ENCODE results near the gene SLC8B1. TPM values are rescaled to one million over a fixed set of nuclear protein-coding genes. Genes with fewer than 3 reads are reported as not detected.

SLC8B1 gene
- total RNA-seq, 6 experiments from 2014 or later, result 5.8 to 6.7 (median 6.3) TPM

DNA sequence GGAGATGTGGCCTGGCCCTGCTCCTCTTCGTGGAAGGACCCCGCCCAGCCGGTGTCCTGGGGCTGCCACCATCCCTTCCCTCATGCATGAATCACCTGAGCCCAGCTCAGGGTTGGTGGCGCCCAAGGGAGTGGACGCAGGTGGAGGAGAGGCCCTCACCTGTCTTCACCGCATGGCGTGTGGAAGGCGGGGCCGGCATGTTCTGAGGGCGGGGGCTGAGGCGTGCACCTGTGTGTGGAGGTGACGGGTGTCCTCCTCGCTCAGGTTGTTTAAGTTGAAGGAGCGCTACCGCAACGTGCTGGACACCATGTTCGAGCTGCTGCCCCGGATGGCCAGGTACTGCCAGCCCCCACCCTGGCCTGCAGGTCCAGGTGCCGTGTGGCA is 47.0 kb downstream of the SLC8B1 start:
- no peak for DNase-seq
- TF ChIP-seq, protein P1, sequence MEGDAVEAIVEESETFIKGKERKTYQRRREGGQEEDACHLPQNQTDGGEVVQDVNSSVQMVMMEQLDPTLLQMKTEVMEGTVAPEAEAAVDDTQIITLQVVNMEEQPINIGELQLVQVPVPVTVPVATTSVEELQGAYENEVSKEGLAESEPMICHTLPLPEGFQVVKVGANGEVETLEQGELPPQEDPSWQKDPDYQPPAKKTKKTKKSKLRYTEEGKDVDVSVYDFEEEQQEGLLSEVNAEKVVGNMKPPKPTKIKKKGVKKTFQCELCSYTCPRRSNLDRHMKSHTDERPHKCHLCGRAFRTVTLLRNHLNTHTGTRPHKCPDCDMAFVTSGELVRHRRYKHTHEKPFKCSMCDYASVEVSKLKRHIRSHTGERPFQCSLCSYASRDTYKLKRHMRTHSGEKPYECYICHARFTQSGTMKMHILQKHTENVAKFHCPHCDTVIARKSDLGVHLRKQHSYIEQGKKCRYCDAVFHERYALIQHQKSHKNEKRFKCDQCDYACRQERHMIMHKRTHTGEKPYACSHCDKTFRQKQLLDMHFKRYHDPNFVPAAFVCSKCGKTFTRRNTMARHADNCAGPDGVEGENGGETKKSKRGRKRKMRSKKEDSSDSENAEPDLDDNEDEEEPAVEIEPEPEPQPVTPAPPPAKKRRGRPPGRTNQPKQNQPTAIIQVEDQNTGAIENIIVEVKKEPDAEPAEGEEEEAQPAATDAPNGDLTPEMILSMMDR (IDR thresholded peaks at IDR 0.05), result no peak
- H3K36me3 Mint-ChIP-seq (ENCODE audit: low read depth), result peaks cover 6% of the 10 kb centered on the region; the same call in 1 of the 2 replicates

DNA sequence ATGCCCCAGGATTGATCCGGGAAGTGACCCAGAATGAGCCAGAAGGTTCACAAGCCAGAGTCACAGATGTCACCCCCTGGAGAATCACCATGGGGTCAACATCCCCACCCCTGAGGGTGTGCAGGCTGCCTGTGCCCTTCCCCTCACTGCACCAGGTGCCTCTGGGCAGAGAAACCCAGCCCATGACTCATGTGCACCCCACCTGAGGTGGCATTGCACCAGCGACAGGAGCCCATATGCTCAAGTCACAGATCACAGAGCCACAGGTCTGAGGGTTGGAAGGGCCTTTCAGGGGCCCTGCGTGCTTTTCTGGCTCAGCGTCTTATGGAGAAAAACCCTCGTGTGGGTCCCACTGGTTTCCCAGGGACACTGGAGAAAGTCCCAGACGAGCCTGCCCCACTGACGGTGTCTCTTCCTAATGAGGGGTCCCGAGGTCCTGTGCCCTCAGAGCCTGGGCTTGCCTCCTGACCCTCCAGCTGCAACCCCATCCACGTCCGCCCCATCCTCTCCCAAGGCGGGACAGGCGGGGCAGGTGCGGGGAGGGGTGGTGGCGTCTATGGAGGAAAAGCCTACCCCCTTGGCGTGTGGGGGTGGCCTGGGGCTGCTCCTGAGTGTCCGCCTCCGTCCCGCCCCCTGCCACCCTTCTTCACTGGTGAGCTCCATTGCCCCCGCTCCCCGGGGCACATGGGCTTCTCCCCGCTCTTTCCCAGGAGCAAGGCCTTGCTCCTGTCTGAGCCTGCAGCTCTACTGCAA is 47.6 kb downstream of the SLC8B1 start:
- Mint-ChIP-seq H3K4me3 (no peak overlapping the region), H3K36me3 (ENCODE audit: low read depth) (peaks cover 6% of the 10 kb centered on the region; the same call in 1 of the 2 replicates), H3K4me1 (ENCODE audit: low read depth) (peaks cover 7% of the 10 kb centered on the region), H3K27ac (no peak overlapping the region), H3K9me3 (no peaks in the 10 kb centered on the region), H3K27me3 (ENCODE audit: insufficient read depth) (no peaks in the 10 kb centered on the region; the same call in 1 of the 2 replicates)
- DNase-seq, result no peak
- TF ChIP-seq, protein P1 (IDR thresholded peaks at IDR 0.05), result no peak

More for the DNA sequence above, 47.0 kb downstream of the SLC8B1 start:
- Mint-ChIP-seq H3K27ac (no peak overlapping the region), H3K4me1 (ENCODE audit: low read depth) (peaks cover 10% of the 10 kb centered on the region), H3K27me3 (ENCODE audit: insufficient read depth) (no peaks in the 10 kb centered on the region; the same call in 1 of the 2 replicates), H3K9me3 (no peaks in the 10 kb centered on the region), H3K4me3 (no peak overlapping the region)

DNA sequence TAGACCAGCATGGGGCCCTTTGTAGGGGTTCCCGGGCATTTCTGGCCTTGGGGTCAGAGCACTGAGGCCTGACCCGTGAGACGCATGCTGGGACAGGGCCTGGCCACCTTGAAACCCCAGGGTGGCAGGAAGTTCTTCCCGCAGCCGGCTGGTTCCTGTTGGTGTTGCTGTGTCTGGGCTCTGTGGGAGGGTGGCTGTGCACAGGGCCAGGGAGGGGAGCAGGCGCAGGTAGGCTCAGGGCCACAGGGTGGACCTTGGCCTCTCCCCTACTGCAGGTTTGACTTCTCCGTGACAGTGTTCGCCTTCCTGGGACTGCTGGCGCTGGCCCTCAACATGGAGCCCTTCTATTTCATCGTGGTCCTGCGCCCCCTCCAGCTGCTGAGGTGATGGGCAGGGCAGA is 48.2 kb downstream of the SLC8B1 start:
- no peaks in the 10 kb centered on the region; the same call in 1 of the 2 replicates for H3K27me3 Mint-ChIP-seq (ENCODE audit: insufficient read depth)
- TF ChIP-seq, protein P1 (IDR thresholded peaks at IDR 0.05), result no peak
- H3K27ac Mint-ChIP-seq, result no peak overlapping the region
- no peak for DNase-seq
- H3K9me3 Mint-ChIP-seq, result no peaks in the 10 kb centered on the region
- peaks cover 6% of the 10 kb centered on the region; the same call in 1 of the 2 replicates for H3K36me3 Mint-ChIP-seq (ENCODE audit: low read depth)
- H3K4me1 Mint-ChIP-seq (ENCODE audit: low read depth), result peaks cover under 1% of the 10 kb centered on the region
- no peak overlapping the region for H3K4me3 Mint-ChIP-seq

DNA sequence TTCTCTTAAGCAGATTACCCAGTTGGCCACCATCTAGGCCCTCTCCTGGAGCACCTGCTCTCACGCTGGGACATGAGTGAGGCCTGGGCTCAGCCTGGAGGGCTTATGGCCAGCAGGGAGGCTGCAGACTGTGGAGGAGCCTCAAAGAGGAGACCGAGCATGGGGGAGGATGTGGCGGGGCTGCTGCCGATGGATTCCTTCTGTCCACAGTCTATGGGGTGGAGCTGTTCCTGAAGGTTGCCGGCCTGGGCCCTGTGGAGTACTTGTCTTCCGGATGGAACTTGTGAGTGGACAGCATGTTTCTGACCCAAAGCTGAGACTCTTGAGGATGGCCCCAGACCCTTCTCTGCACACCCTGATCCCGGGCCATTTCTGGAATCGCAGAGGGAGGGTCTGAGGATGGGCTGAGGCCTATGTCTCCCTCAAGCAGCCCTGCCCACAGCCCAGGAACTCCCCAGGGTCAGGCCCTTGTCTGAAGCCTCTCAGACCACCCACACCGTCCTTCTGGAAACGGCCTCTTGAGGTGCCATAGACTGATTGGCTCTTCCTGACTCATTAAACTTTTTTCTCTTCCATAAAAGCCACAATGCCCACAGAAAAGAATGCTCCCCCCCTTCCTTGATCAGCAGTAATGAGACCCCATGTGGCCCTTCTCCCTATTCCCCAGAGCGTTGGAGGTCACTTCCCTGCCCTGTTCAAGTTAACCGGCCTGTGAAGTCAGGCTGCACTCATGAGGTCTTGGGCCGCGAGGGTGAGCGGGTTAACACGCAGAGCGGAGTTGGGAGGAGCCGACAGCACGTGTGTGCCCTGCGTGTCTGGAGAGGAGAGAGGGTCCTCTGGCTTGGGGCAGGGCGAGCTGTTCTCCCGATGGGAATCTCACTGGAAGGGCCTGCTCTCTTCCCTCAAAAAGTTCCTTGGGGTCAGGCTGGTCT is 49.0 kb downstream of the SLC8B1 start:
- Mint-ChIP-seq H3K27me3 (ENCODE audit: insufficient read depth) (no peaks in the 10 kb centered on the region; the same call in 1 of the 2 replicates), H3K4me1 (ENCODE audit: low read depth) (no peaks in the 10 kb centered on the region), H3K27ac (no peak overlapping the region), H3K36me3 (ENCODE audit: low read depth) (0 out of 2 replicates have a peak, but pooled peaks cover 6% of the 10 kb centered on the region), H3K4me3 (no peak overlapping the region), H3K9me3 (no peaks in the 10 kb centered on the region)
- DNase-seq, result no peak
- TF ChIP-seq, protein P1 (IDR thresholded peaks at IDR 0.05), result no peak

DNA sequence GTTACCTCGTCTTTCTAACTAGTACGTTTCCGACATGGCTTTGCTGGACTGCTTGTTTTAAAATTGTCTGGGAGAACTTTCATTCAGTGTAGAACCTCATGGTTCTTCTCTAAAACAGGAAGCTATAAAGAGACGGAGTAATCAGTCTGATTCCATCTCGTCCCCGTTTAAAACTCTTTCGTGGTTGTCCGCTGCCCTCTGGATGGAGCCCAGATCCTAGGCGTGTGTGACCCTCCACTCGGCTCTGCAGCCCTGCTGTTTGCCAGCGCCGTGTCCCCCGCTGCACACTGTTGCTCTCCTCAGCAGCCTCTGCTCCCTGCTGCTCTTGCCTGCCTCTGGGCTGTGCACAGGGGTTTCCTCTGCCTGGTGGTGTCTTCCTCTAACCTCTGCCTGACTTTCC is 50.2 kb downstream of the SLC8B1 start:
- H3K27me3 Mint-ChIP-seq (ENCODE audit: insufficient read depth), result no peaks in the 10 kb centered on the region; the same call in 1 of the 2 replicates

More for the DNA sequence above, 50.2 kb downstream of the SLC8B1 start:
- Mint-ChIP-seq H3K9me3 (no peaks in the 10 kb centered on the region), H3K4me1 (ENCODE audit: low read depth) (no peaks in the 10 kb centered on the region), H3K27ac (no peak overlapping the region), H3K4me3 (no peak overlapping the region), H3K36me3 (ENCODE audit: low read depth) (peaks cover 6% of the 10 kb centered on the region; the same call in 1 of the 2 replicates)
- TF ChIP-seq, protein P1 (IDR thresholded peaks at IDR 0.05), result no peak
- DNase-seq, result no peak
